Measurements from ENCODE around the gene AOX1.

GRCh38 chr2:200681697-200682096, 95.9 kb downstream of the AOX1 start:
- no peak for TF ChIP-seq GLI4 (tag by site-specific recombination; IDR thresholded peaks at IDR 0.05)
- no peak for TF ChIP-seq ZNF16 (tag by site-specific recombination; IDR thresholded peaks at IDR 0.05; ENCODE audit: low read depth)
- TF ChIP-seq ZNF274 (IDR thresholded peaks at IDR 0.05; ENCODE audit: low read length), result no peak
- TF ChIP-seq ZNF274 (tag by site-specific recombination; IDR thresholded peaks at IDR 0.05; ENCODE audit: borderline replicate concordance), result no peak
- no peak for TF ChIP-seq CTCF (tag by site-specific recombination; IDR thresholded peaks at IDR 0.05)
- no peak for TF ChIP-seq ZNF704 (tag by site-specific recombination; IDR thresholded peaks at IDR 0.05)
- TF ChIP-seq ZNF391 (tag by site-specific recombination; IDR thresholded peaks at IDR 0.05; ENCODE audit: borderline replicate concordance, low read depth), result no peak
- TF ChIP-seq ZNF211 (tag by site-specific recombination; IDR thresholded peaks at IDR 0.05; ENCODE audit: low read depth), result no peak
- no peak for TF ChIP-seq ZBTB21 (tag by site-specific recombination; IDR thresholded peaks at IDR 0.05)
- no peak for TF ChIP-seq ZNF747 (tag by site-specific recombination; IDR thresholded peaks at IDR 0.05)
- no peak for TF ChIP-seq ZNF239 (tag by site-specific recombination; IDR thresholded peaks at IDR 0.05)
- TF ChIP-seq MYNN (tag by site-specific recombination; IDR thresholded peaks at IDR 0.05; ENCODE audit: borderline replicate concordance), result no peak
- TF ChIP-seq ZNF221 (tag by site-specific recombination; IDR thresholded peaks at IDR 0.05; ENCODE audit: borderline replicate concordance), result no peak
- no peak for TF ChIP-seq ZXDB (tag by site-specific recombination; IDR thresholded peaks at IDR 0.05)
